Renal cortical epithelial cell (primary cell): ENCODE data around the gene SPATA17. TPM values are rescaled to one million over a fixed set of nuclear protein-coding genes. Genes with fewer than 3 reads are reported as not detected.

Experiments
- DNase-seq: peaks from one replicate; pipeline ENCODE4 v3.0.0-alpha.2; 2011; ENCODE audit warnings: low read depth
- total RNA-seq: library from RNA; depleted of rRNA; stranded (reverse); fragments of >200 nt; gene quantifications from 2 replicates; pipeline ENCODE4 v1.2.3, GENCODE V29; 2014

SPATA17 gene
- total RNA-seq, 1 donor from 2014 or later: 4.2 TPM

GRCh38 chr1:217847643-217848042 is 216.5 kb downstream of the SPATA17 start:
- DNase-seq: no peak

GRCh38 chr1:217856342-217857034 is 225.3 kb downstream of the SPATA17 start:
- no peak for DNase-seq

- no peak for DNase-seq
Measured at GRCh38 chr1:217857061-217857460, 225.9 kb downstream of the SPATA17 start.

GRCh38 chr1:217861658-217862057 is 230.5 kb downstream of the SPATA17 start:
- DNase-seq: no peak

GRCh38 chr1:217867446-217867995 is 236.4 kb downstream of the SPATA17 start:
- DNase-seq: no peak

- DNase-seq: peak; percentile 10
Measured at GRCh38 chr1:217871955-217872354, 240.8 kb downstream of the SPATA17 start.

GRCh38 chr1:217875229-217875628 is 244.1 kb downstream of the SPATA17 start:
- DNase-seq: no peak

GRCh38 chr1:217876401-217876800 is 245.3 kb downstream of the SPATA17 start:
- DNase-seq: no peak

GRCh38 chr1:217876896-217877295 is 245.8 kb downstream of the SPATA17 start:
- DNase-seq: no peak

- DNase-seq: no peak
Measured at GRCh38 chr1:217881131-217881543, 250.0 kb downstream of the SPATA17 start.

GRCh38 chr1:217881607-217882332 is 250.6 kb downstream of the SPATA17 start:
- no peak for DNase-seq

- DNase-seq: no peak
Measured at GRCh38 chr1:217885181-217885580, 254.0 kb downstream of the SPATA17 start.

GRCh38 chr1:217888328-217888727 is 257.2 kb downstream of the SPATA17 start:
- no peak for DNase-seq

- no peak for DNase-seq
Measured at GRCh38 chr1:217889401-217889800, 258.3 kb downstream of the SPATA17 start.

GRCh38 chr1:217891966-217892365 is 260.8 kb downstream of the SPATA17 start:
- DNase-seq: no peak

GRCh38 chr1:217892750-217893149 is 261.6 kb downstream of the SPATA17 start:
- DNase-seq: no peak

GRCh38 chr1:217895841-217896240 is 264.7 kb downstream of the SPATA17 start:
- no peak for DNase-seq

GRCh38 chr1:217896490-217896889 is 265.3 kb downstream of the SPATA17 start:
- DNase-seq: no peak

- DNase-seq: no peak
Measured at GRCh38 chr1:217897100-217897499, 266.0 kb downstream of the SPATA17 start.

GRCh38 chr1:217899614-217900013 is 268.5 kb downstream of the SPATA17 start:
- no peak for DNase-seq

GRCh38 chr1:217907504-217907903 is 276.4 kb downstream of the SPATA17 start:
- DNase-seq: peak; percentile 37

- no peak for DNase-seq
Measured at GRCh38 chr1:217910203-217910602, 279.1 kb downstream of the SPATA17 start.

GRCh38 chr1:217910791-217911320 is 279.7 kb downstream of the SPATA17 start:
- no peak for DNase-seq
